HEK293 (cell line): ENCODE results near the gene MPPED2.

ENCODE experiments used
- CTCF ChIA-PET: fragments of 350-600 bp; formaldehyde crosslinking; extraction: SDS; loops from one replicate; lab custom pipeline; 2021; ENCODE audit warnings: antibody characterized with exemption; lab: Yijun Ruan, JAX
- POLR2A ChIA-PET: fragments of 300-600 bp; formaldehyde crosslinking; extraction: SDS; loops from one replicate; lab custom pipeline; 2020; ENCODE audit warnings: antibody characterized with exemption, inconsistent platforms; lab: Yijun Ruan, JAX
- H3K27ac ChIP-seq: fragments of 200-500 bp; sonication (Bioruptor generic); 2 replicates; pipeline ENCODE4 v1.5.1; 2014; ENCODE audit warnings: low read depth, low read length, control low read depth, inconsistent platforms; ENCODE audit errors: extremely low read depth
- H3K36me3 ChIP-seq, 2 experiments: fragments of 200-500 bp in 1 of 2; sonication (Bioruptor generic) in 1 of 2; 1 replicate in 1 of 2; 2 replicates in 1 of 2; pipeline ENCODE4 v1.5.1; 2014 to 2017; ENCODE audit warnings: inconsistent platforms in 2 of 2, low read length in 2 of 2; ENCODE audit not compliant: control insufficient read depth in 2 of 2, insufficient read depth in 1 of 2
- H3K4me1 ChIP-seq: fragments of 200-500 bp; sonication (Bioruptor generic); 2 replicates; pipeline ENCODE4 v1.5.1; 2014; ENCODE audit warnings: mild to moderate bottlenecking, low read length, inconsistent platforms; ENCODE audit not compliant: control insufficient read depth, insufficient read depth
- H3K4me3 ChIP-seq: 2 replicates; pipeline ENCODE4 v1.5.1; 2011; ENCODE audit warnings: low read depth, mild to moderate bottlenecking, control low read depth, low read length, moderate library complexity
- H3K9me3 ChIP-seq: fragments of 200-500 bp; sonication (Bioruptor generic); 2 replicates; pipeline ENCODE4 v1.5.1; 2014; ENCODE audit warnings: low read depth, low read length, inconsistent platforms; ENCODE audit not compliant: control insufficient read depth, insufficient read depth
- AEBP2 ChIP-seq: fragments of 450-650 bp; formaldehyde crosslinking; IDR thresholded peaks from 2 replicates; pipeline ENCODE4 v1.5.1; 2016; ENCODE audit warnings: missing biosample characterization, missing genetic modification characterization, borderline replicate concordance
- FEZF1 ChIP-seq: fragments of 450-650 bp; formaldehyde crosslinking; IDR thresholded peaks from 2 replicates; pipeline ENCODE4 v1.5.1; 2016; ENCODE audit warnings: missing biosample characterization, missing genetic modification characterization
- GLIS1 ChIP-seq: fragments of 450-650 bp; formaldehyde crosslinking; IDR thresholded peaks from 2 replicates; pipeline ENCODE4 v1.5.1; 2016; ENCODE audit warnings: missing biosample characterization, missing genetic modification characterization
- GLIS2 ChIP-seq: fragments of 450-650 bp; formaldehyde crosslinking; IDR thresholded peaks from 2 replicates; pipeline ENCODE4 v1.5.1; 2016; ENCODE audit warnings: missing biosample characterization, missing genetic modification characterization
- OSR2 ChIP-seq: fragments of 450-650 bp; formaldehyde crosslinking; IDR thresholded peaks from 2 replicates; pipeline ENCODE4 v1.5.1; 2016; ENCODE audit warnings: missing biosample characterization, missing genetic modification characterization
- PATZ1 ChIP-seq: fragments of 450-650 bp; formaldehyde crosslinking; IDR thresholded peaks from 2 replicates; pipeline ENCODE4 v1.5.1; 2016; ENCODE audit warnings: missing biosample characterization, missing genetic modification characterization
- PRDM4 ChIP-seq: fragments of 450-650 bp; formaldehyde crosslinking; IDR thresholded peaks from 2 replicates; pipeline ENCODE4 v1.5.1; 2017; ENCODE audit warnings: missing biosample characterization, missing genetic modification characterization
- PRDM6 ChIP-seq: fragments of 450-650 bp; formaldehyde crosslinking; IDR thresholded peaks from 2 replicates; pipeline ENCODE4 v1.5.1; 2017; ENCODE audit warnings: missing biosample characterization, missing genetic modification characterization
- SP2 ChIP-seq: fragments of 450-650 bp; formaldehyde crosslinking; IDR thresholded peaks from 2 replicates; pipeline ENCODE4 v1.5.1; 2016; ENCODE audit warnings: missing biosample characterization, missing genetic modification characterization
- WT1 ChIP-seq: fragments of 450-650 bp; formaldehyde crosslinking; IDR thresholded peaks from 2 replicates; pipeline ENCODE4 v1.5.1; 2016; ENCODE audit warnings: missing biosample characterization, missing genetic modification characterization
- YY2 ChIP-seq: fragments of 450-650 bp; formaldehyde crosslinking; IDR thresholded peaks from 2 replicates; pipeline ENCODE4 v1.5.1; 2016; ENCODE audit warnings: missing biosample characterization, missing genetic modification characterization
- ZBTB44 ChIP-seq: fragments of 450-650 bp; IDR thresholded peaks from 2 replicates; pipeline ENCODE4 v1.5.1; 2018; ENCODE audit warnings: missing biosample characterization, mild to moderate bottlenecking, missing genetic modification characterization
- ZBTB8A ChIP-seq: fragments of 450-650 bp; formaldehyde crosslinking; IDR thresholded peaks from 2 replicates; pipeline ENCODE4 v1.5.1; 2016; ENCODE audit warnings: missing biosample characterization, missing genetic modification characterization
- ZIC2 ChIP-seq: fragments of 450-650 bp; formaldehyde crosslinking; IDR thresholded peaks from 2 replicates; pipeline ENCODE4 v1.5.1; 2016; ENCODE audit warnings: missing biosample characterization, missing genetic modification characterization
- ZNF148 ChIP-seq: fragments of 450-650 bp; formaldehyde crosslinking; IDR thresholded peaks from 2 replicates; pipeline ENCODE4 v1.5.0; 2017; ENCODE audit warnings: missing biosample characterization, missing genetic modification characterization, borderline replicate concordance
- ZNF19 ChIP-seq: fragments of 450-650 bp; formaldehyde crosslinking; IDR thresholded peaks from 2 replicates; pipeline ENCODE4; 2016; ENCODE audit warnings: missing biosample characterization, missing genetic modification characterization, low read depth
- ZNF26 ChIP-seq: fragments of 450-650 bp; formaldehyde crosslinking; IDR thresholded peaks from 2 replicates; pipeline ENCODE4 v1.5.1; 2016; ENCODE audit warnings: missing biosample characterization, missing genetic modification characterization
- ZNF366 ChIP-seq: fragments of 450-650 bp; formaldehyde crosslinking; conservative IDR thresholded peaks from 2 replicates; pipeline ENCODE4 v1.5.1; 2016; ENCODE audit warnings: missing biosample characterization, missing genetic modification characterization
- ZNF398 ChIP-seq: fragments of 450-650 bp; formaldehyde crosslinking; IDR thresholded peaks from 2 replicates; pipeline ENCODE4 v1.5.1; 2017; ENCODE audit warnings: missing biosample characterization, missing genetic modification characterization
- ZNF433 ChIP-seq: fragments of 450-650 bp; formaldehyde crosslinking; IDR thresholded peaks from 2 replicates; pipeline ENCODE4 v1.5.1; 2016; ENCODE audit warnings: missing biosample characterization, missing genetic modification characterization, low read depth
- ZNF791 ChIP-seq: fragments of 450-650 bp; formaldehyde crosslinking; IDR thresholded peaks from 2 replicates; pipeline ENCODE4 v1.5.1; 2016; ENCODE audit warnings: missing biosample characterization, missing genetic modification characterization
- ZNF830 ChIP-seq: fragments of 450-650 bp; IDR thresholded peaks from 2 replicates; pipeline ENCODE4 v1.5.0; 2018; ENCODE audit warnings: missing biosample characterization, missing genetic modification characterization, low read depth, mild to moderate bottlenecking, moderate library complexity

MPPED2 gene

GRCh38 chr11:30568931-30569330 is 17.2 kb downstream of the MPPED2 start:
- Histone ChIP-seq H3K36me3 (no peaks in the 10 kb centered on the region), H3K27ac (no peak overlapping the region), H3K9me3 (no peaks in the 10 kb centered on the region), H3K4me3 (no peak overlapping the region), H3K4me1 (peaks cover 14% of the 10 kb centered on the region)
- POLR2A ChIA-PET = interaction anchor here (1.1 kb wide), 1 partner anchor 16 kb away, joined by 3 read pairs; no protein-coding TSS in a partner anchor
- CTCF ChIA-PET = interaction anchor here (0.9 kb wide), 1 partner anchor 287 kb away, joined by 4 read pairs; no protein-coding TSS in a partner anchor
- TF ChIP-seq ZNF398 (tag by site-specific recombination) (no peak), PATZ1 (tag by site-specific recombination) (0 out of 2 replicates have a peak, but pooled peaks have one; percentile 26), ZNF366 (tag by site-specific recombination) (peak; percentile 49; the same call in 1 of the 2 replicates), FEZF1 (tag by site-specific recombination) (peak; percentile 79), PRDM6 (tag by site-specific recombination) (peak; percentile 69), ZNF433 (tag by site-specific recombination) (no peak), GLIS1 (tag by site-specific recombination) (peak; percentile 92), ZNF830 (no peak), ZIC2 (0 out of 2 replicates have a peak, but pooled peaks have one; percentile 22), ZBTB8A (tag by site-specific recombination) (no peak), ZNF26 (tag by site-specific recombination) (no peak), YY2 (no peak), AEBP2 (tag by site-specific recombination) (no peak), ZNF148 (tag by site-specific recombination) (no peak), ZNF19 (tag by site-specific recombination) (no peak), OSR2 (tag by site-specific recombination) (peak; percentile 36; the same call in 1 of the 2 replicates), PRDM4 (0 out of 2 replicates have a peak, but pooled peaks have one; percentile 26), ZBTB44 (tag by site-specific recombination) (peak; percentile 43; the same call in 1 of the 2 replicates), ZNF791 (tag by site-specific recombination) (no peak), SP2 (no peak), GLIS2 (tag by site-specific recombination) (peak; percentile 52; the same call in 1 of the 2 replicates), WT1 (peak; percentile 34; the same call in 1 of the 2 replicates)
